ENCODE results near the gene KXD1.

DNA sequence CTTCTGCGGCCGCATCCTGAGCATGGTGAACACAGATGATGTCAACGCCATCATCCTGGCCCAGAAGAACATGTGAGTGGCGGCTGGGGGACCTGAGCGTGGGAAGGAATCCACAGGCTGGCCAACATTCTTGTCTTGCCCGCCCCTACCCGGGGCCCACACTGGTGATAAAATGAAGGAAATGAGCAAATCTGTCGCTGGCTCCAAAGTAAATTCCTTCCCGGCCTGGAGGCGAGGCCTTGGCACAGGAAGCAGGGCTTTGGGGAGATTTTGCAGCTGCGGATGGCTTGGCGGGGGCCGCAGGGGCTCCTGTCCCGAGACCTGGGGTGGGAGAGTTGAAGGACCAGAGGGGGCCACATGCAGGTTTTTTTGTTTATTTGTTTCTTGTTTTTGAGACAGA, 4.4 kb downstream of the KXD1 start:
- TF ChIP-seq CTCF (IDR thresholded peaks at IDR 0.05 in 4 of 5, conservative IDR thresholded peaks at IDR 0.05 in 1 of 5) (no peak), POLR2A (IDR thresholded peaks at IDR 0.05) (no peak)
